ENCODE results near the gene PIGR. TPM values are rescaled to one million over a fixed set of nuclear protein-coding genes. Genes with fewer than 3 reads are reported as not detected.

The PIGR gene
- not detected in 2 replicates for total RNA-seq

GRCh38 chr1:206946261-206946660, at the start of gene PIGR:
PIGR (minus strand) TSS chr1:206946466; CDS start chr1:206940531, 5,935 bp downstream.

GRCh38 chr1:206970446-206970845, 24.2 kb upstream of the PIGR start, which contains the start of gene FCAMR:
FCAMR (minus strand) TSS chr1:206970460; CDS start chr1:206970125, 335 bp downstream.

GRCh38 chr1:206921772-206922265, 24.4 kb downstream of the PIGR start, which contains the start of gene FCMR:
FCMR (minus strand) TSS chr1:206921941; CDS start chr1:206921854, 87 bp downstream.

GRCh38 chr1:206897175-206897574, 49.1 kb downstream of the PIGR start, which contains the start of gene IL24:
IL24 (plus strand) TSS chr1:206897443; CDS start chr1:206897833, 390 bp downstream.

Other genes starting within 250 kb of the PIGR start
- gene IL19, start 175.7 kb downstream of the PIGR start, total RNA-seq: not detected in 2 replicates
- gene IL10, start 174.0 kb downstream of the PIGR start, total RNA-seq: not detected in 2 replicates
- not detected in 2 replicates for gene IL20, start 80.8 kb downstream of the PIGR start, total RNA-seq
- under 0.01 TPM in 1 of 2 replicates, not detected in the other for gene IL24, start 49.0 kb downstream of the PIGR start, total RNA-seq
- 0.29 TPM in 1 of 2 replicates, not detected in the other for gene FCMR, start 24.5 kb downstream of the PIGR start, total RNA-seq
- not detected in 2 replicates for gene FCAMR, start 24.0 kb upstream of the PIGR start, total RNA-seq
- gene C1orf116, start 86.3 kb upstream of the PIGR start, total RNA-seq: not detected in 2 replicates
- 5.1 and 6.0 TPM in 2 replicates for gene YOD1, start 104.7 kb upstream of the PIGR start, total RNA-seq
- 5.3 and 5.5 TPM in 2 replicates for gene PFKFB2, start 106.8 kb upstream of the PIGR start, total RNA-seq
- not detected in 2 replicates for gene C4BPB, start 142.4 kb upstream of the PIGR start, total RNA-seq
- not detected in 2 replicates for gene C4BPA, start 157.8 kb upstream of the PIGR start, total RNA-seq

Data from smooth muscle cell of trachea (primary cell).